ENCODE data around the gene PIK3CG.
A peak's percentile ranks its signal among the peaks of the same experiment; 100 is the strongest.

Gene PIK3CG

DNA sequence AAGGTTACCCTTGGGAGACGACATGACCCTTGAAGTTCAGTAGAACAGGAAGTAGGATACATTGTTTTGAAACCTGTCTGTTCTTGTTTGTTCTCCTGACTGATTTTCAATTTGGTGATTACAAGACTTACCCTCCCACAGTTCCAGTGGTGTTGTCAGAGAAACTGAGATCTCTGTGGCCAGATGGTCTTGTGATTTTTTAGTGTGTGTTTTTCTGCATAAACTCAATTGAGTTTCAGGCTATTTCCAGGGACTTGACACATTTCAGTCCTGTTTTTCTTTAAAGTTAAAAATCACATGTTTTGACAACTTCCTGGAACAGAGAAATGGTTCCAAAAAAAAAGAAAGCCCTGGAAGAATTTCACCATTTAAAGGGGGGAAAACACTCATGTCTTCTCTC lies 22.3 kb downstream of the PIK3CG start:
- H3K4me3 ChIP-seq (ENCODE audit: low read depth, low read length): no peak overlapping the region
- TF ChIP-seq, protein P1, sequence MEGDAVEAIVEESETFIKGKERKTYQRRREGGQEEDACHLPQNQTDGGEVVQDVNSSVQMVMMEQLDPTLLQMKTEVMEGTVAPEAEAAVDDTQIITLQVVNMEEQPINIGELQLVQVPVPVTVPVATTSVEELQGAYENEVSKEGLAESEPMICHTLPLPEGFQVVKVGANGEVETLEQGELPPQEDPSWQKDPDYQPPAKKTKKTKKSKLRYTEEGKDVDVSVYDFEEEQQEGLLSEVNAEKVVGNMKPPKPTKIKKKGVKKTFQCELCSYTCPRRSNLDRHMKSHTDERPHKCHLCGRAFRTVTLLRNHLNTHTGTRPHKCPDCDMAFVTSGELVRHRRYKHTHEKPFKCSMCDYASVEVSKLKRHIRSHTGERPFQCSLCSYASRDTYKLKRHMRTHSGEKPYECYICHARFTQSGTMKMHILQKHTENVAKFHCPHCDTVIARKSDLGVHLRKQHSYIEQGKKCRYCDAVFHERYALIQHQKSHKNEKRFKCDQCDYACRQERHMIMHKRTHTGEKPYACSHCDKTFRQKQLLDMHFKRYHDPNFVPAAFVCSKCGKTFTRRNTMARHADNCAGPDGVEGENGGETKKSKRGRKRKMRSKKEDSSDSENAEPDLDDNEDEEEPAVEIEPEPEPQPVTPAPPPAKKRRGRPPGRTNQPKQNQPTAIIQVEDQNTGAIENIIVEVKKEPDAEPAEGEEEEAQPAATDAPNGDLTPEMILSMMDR (IDR thresholded peaks at IDR 0.05; ENCODE audit: control insufficient read depth, extremely low read depth, insufficient read depth): no peak
- DNase-seq (ENCODE audit: low read depth): no peak

DNA sequence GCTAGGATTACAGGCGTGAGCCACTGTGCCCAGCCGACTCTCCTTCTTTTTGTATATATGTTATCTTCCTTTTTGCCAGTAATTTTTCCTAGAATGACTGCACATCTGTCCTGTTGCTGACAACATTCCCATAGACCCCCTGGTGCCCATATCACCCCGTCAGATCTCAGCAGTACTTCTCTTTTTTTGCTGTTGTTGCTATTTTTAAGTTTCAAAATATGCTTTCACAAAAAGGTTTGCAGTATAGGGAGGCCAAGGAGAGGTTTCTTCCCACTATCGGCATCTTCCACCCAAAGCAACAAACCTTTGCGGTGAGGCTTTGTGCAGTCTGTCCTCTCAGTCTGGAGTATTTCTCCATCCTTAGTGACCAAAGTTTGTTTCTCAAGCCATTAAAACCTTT lies 23.1 kb downstream of the PIK3CG start:
- TF ChIP-seq, protein P1 (IDR thresholded peaks at IDR 0.05; ENCODE audit: control insufficient read depth, extremely low read depth, insufficient read depth): no peak
- no peak overlapping the region for H3K4me3 ChIP-seq (ENCODE audit: low read depth, low read length)
- no peak for DNase-seq (ENCODE audit: low read depth)

DNA sequence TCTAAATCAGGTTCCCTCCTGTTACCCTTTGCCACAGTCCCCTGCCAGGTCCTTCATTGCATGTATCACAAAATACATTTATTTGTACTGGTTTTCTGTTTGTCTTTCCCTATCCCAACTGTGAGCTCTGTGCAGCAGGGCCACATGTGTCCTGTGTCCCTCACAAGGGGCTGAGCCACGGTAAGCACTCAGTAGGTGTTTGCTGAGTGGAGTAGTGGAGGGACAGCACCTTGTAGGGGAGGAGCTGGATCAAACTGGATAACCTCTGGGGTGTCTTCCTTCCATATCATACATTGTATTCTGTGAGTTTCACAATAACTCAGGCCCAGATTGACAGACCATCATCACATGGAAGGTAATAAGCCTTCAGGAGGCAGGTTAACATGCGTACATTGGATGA lies 25.9 kb downstream of the PIK3CG start:
- TF ChIP-seq, protein P1 (IDR thresholded peaks at IDR 0.05; ENCODE audit: control insufficient read depth, extremely low read depth, insufficient read depth): no peak
- H3K4me3 ChIP-seq (ENCODE audit: low read depth, low read length): no peak overlapping the region

DNA sequence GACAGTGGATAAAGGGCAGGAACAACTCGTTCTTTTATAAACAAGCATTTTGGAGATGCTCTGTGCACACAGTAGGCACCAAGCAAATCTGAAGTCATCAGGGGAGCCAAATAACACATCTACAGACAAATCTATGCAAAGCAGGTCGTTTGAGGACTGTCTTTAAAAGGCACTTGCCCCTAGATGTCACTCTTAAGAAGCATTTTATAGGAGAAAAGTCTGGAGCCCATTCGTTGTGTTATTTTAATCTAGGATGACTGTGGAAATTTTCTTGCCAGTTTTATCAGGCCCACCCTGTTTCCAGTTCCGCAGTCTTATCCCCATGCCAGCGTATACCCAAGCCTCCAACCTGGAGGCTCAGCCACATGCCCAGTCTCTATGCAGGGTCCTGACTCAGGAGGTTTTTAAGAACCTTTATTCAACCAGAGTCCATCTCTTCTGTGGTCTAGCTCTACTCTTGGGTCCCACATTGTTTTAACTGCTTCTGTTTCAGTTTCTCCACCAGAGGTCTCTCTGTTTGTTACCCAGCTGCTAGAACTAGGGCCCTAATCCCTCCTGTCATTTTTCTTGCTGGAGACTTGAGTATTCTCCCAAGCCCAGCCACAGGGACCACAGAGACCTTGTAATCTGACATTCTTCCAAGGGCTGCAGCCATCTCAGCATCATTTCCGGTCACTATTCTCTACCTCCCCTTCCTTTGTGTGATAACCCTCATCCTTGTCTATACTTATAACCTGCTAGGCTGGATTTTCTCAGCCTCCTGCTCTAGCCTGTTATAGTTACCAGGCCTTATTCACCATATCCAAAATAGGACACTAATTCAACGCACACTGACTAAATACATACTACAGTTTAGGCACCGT lies 26.7 kb downstream of the PIK3CG start:
- no peak overlapping the region for H3K4me3 ChIP-seq (ENCODE audit: low read depth, low read length)
- DNase-seq (ENCODE audit: low read depth): peak; percentile 18
- TF ChIP-seq, protein P1 (IDR thresholded peaks at IDR 0.05; ENCODE audit: control insufficient read depth, extremely low read depth, insufficient read depth): peak; percentile 39

More for the DNA sequence above, 25.9 kb downstream of the PIK3CG start:
- DNase-seq (ENCODE audit: low read depth): no peak

DNA sequence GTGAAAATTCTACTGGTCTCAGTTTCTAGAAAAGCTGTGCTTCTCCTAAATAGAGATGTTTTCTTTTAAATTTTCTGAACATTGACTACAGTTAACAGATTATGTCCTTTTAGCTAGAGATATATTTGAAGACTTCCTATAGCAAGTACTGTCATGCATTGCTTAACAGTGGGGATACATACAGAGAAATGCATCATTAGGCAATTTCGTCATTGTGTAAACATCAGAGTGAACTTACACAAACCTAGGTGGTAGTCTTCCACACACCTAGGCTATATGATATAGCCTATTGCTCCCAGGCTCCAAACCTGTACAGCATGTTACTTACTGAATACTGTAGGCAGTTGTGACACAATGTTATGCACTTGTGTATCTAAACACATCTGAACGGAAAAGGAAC lies 28.5 kb downstream of the PIK3CG start:
- no peak for DNase-seq (ENCODE audit: low read depth)
- no peak overlapping the region for H3K4me3 ChIP-seq (ENCODE audit: low read depth, low read length)
- TF ChIP-seq, protein P1 (IDR thresholded peaks at IDR 0.05; ENCODE audit: control insufficient read depth, extremely low read depth, insufficient read depth): no peak

DNA sequence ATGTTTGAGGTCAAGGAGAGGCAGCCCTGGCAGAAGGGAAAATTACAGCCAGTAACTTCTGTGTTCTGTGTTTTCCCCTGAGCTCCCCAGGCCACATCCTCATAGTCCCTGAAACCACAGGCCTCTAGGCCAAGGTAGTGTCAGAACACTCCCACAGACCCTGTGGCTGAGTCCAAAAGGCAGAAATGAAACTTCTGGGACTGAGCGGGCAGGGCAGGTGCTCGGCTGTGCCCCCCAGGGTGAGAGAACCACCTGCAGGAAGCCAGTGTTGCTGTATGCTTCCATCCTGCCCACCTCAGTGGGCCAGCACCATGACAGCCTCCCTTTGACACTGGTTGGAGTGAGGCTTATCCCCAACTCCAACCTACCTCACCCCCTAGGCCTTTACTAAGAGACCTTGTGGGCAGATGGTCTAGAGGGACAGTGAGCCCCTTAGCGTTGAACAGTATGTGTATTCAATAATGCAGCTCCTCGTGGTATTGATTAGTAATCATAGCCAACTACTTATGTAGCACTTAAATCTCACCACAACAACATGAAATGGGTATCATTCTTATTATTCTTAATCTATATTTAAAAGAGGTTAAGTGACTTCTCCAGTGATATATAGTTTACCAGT lies 30.3 kb downstream of the PIK3CG start:
- TF ChIP-seq, protein P1 (IDR thresholded peaks at IDR 0.05; ENCODE audit: control insufficient read depth, extremely low read depth, insufficient read depth): no peak
- H3K4me3 ChIP-seq (ENCODE audit: low read depth, low read length): no peak overlapping the region

More for the DNA sequence above, 30.3 kb downstream of the PIK3CG start:
- no peak for DNase-seq (ENCODE audit: low read depth)

Data from LNCaP clone FGC (cell line).